Anterior cingulate cortex (tissue), 58 donors: ENCODE data around the gene RAET1E.
"Not testable (repeated sequence)": the region's sequence is repeated elsewhere in the genome, so short reads cannot be mapped to it uniquely, and the experiment has no call there.

Experiments
- DNase-seq, 58 donors: peaks; one replicate each; lab custom pipeline; 2025; lab: John Stamatoyannopoulos, UW

Gene RAET1E

GRCh38 chr6:149864578-149865535, 33.1 kb downstream of the RAET1E start:
- peak in 34 of 58 donors; percentile 9 to 76 (median 51) for DNase-seq

DNA sequence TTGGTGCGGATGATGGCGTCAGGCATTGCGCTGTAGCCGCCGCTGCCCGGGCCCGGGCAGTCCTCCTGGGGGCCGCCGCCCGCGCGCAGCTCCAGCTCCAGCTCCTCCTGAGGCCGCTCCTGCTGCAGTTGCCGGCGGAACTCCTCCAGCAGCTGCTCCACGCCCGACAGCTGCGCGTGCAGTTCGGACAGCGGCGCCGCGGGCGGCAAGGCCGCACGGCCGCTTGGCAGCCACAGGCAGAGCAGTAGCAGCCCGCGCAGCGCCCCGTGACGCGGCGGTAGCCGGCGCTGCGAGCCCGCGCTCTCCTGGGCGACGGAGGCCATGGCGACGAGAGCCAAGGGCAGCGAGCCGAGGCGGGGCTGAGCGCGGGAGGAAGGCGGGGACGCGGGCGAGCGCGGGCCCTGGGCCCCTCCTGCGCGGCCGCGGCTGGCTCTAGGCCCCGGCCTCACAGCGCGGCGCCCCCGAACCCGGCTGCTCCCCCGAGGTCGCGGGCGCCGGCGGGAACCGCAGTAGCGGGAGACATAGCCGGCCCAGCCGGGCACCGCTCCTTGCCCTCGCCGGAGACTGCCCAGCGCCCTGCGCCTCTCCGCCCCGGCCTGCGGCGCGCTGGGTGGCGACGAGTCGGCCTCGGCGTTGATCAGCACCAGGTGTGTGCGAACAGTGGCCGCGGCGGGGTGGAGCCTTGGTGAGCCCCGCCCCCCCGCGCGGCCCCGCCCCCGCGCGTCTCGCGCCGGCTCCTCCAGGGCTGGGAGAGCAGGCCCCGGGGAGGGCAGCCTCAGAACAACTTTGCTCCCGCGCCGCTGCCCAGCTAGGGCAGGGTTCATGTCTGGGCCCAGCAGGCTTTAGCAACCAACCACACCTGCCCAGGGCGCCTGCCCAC, 34.0 kb downstream of the RAET1E start, which contains the start of gene LRP11:
Gene LRP11, minus strand, starts transcription at position 662 of the 880 bp plus-strand sequence. Its CDS starts 339 bp downstream, at position 323.
- peak; percentile 9 to 89 (median 78) for DNase-seq

- DNase-seq: peak in 51 of 58 donors; percentile 19 to 84 (median 63)
Measured at GRCh38 chr6:149862922-149863697, 34.8 kb downstream of the RAET1E start.

DNA sequence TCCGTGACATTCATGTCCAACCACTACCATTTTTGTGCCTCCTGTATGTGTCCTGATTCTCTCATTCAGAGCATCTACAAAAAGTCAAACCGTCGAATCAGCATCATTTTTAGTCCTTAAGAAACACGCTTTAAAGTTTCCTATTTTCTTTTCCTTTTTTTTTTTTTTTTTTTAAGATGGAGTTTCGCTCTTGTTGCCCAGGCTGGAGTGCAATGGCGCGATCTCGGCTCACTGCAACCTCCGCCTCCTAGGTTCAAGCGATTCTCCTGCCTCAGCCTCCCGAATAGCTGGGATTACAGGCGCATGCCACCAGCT, 35.5 kb downstream of the RAET1E start:
- not testable (repeated sequence) for DNase-seq

GRCh38 chr6:149861603-149862423, 36.1 kb downstream of the RAET1E start:
- DNase-seq: no peak

DNA sequence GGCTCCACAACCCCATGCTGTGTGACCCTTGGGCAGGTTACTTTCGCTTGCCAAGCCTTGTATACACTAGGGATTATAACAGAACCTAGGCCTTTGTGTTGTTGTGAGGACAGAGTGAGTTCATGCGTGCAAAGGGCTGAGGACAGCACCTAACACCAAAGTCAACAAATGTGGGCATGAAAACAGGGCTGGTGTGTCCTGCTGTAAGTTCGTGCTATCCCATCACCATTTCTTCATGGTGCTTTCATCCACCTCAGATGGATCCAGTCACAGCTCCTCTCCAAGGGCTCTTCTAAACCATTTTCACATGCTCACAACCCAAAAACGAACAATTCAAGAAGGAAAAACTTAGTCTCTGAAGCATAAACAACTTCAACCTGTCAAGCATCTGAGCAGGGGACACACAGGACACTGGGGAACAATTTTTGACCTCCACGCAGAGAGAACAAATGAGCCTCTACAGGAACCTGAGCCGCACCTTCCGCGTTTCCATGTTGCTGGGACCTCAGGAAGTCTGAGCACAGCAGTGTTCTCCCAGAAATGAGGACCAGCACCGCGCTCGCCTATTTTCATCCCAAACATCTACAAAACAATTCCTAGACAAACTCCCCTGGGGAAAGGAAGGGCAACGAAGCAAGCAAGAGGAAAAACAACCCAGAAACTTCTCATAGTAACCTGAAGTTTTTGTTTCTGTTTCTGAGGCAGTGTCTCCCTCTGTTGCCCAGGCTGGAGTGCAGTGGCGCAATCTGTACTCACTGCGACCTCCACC, 36.9 kb downstream of the RAET1E start:
- no peak for DNase-seq

- DNase-seq: no peak
Measured at GRCh38 chr6:149860513-149860833, 37.4 kb downstream of the RAET1E start.

- no peak for DNase-seq
Measured at GRCh38 chr6:149859938-149860337, 38.0 kb downstream of the RAET1E start.

DNA sequence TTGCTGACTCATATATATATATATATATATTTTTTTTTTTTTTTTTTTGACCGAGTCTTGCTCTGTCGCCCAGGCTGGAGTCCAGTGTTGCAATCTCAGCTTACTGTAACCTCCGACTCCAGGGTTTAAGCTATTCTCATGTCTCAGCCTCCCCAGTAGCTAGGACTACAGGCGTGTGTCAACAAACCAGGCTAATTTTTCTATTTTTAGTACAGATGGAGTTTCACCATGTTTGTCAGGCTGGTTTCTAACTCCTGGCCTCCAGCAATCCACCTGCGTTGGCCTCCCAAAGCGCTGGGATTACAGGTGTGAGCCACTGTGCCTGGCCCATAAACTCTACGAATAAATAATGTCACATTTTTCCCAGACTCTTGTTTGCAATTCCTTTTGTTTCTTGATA, 38.5 kb downstream of the RAET1E start:
- no peak for DNase-seq

- no peak for DNase-seq
Measured at GRCh38 chr6:149857541-149857940, 40.4 kb downstream of the RAET1E start.

DNA sequence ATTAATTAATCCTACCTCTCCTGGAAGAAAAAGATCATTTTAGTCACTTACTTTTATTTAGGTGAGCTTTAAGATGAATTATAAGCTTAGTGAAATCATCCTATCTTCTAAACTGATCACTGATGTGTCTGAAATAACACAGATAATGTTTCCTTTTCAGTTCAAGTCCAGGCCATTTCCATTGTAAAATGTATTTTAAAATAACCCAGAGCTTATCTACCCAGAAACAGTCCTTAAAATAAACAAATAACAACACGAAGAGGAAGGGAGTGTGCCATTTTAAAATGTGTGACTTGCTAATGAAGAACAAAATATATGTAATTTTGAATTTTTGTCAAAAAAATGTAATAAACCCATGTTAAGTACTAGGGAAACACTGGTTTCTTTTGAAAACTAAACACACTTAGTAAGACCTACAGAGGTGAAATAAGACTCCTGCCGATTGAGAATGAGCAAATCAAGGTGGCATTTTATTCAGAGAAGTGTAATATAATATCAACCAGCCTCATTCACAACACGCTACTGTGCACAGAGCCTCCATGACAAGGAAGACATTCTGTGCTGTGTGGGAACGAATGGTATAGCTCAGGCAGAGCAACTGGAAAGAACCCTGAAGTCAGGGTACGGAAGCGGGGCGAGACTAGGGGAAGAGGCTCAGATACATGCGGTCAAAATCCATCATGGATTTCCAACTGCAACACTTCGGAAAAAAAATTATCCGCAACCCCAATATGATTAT, 41.5 kb downstream of the RAET1E start:
- no peak for DNase-seq

GRCh38 chr6:149855741-149856140, 42.2 kb downstream of the RAET1E start:
- DNase-seq: no peak

DNA sequence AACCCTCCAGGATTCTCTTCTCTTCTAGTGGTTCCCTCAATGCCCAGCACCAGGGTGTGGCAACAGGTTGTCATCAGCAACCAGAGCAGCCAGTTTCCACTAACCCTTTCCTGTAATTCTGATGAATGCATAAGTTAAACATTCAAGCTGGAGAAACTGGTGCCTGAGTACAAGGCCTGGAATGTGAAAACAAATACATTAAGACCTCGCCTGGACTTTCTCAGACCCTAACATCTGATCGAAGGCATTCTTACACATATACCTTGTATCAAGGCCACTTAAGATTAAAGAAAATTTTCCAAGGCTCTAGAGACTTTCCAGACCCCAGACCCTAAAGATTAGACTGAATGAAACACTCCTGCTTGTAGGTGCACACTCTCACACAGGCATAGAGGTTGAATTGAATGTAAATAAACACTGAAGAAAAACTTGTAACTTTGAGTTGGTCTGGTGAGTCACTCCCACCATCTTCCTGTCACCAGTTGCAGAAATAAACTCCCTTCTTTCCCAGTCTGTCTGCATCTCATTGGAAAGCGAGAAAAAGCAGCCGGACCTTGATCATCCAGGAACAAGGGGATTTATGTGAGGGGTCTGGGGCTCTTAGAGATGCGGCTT, 42.8 kb downstream of the RAET1E start:
- no peak for DNase-seq

- no peak for DNase-seq
Measured at GRCh38 chr6:149854532-149854931, 43.4 kb downstream of the RAET1E start.

- not testable (repeated sequence) for DNase-seq
Measured at GRCh38 chr6:149854017-149854416, 43.9 kb downstream of the RAET1E start.

DNA sequence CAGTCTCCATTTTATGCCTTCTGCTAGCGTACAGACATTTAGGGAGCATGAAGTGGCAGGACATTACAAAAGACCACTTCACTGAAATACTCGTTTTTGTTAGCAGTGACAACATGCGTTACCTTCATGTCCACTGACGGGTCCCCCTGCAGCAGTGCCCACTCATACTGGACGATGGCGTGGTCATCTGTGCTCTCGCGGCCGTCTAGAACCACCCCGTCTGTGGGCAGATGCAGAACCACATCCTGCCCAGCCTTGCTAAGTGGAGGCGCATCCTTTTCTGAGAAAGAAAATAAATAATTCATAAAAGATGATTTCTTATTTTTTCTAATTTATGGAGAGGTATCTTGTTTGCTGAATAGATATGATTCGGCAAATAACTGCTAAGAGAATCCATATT, 45.0 kb downstream of the RAET1E start:
- DNase-seq: no peak

DNA sequence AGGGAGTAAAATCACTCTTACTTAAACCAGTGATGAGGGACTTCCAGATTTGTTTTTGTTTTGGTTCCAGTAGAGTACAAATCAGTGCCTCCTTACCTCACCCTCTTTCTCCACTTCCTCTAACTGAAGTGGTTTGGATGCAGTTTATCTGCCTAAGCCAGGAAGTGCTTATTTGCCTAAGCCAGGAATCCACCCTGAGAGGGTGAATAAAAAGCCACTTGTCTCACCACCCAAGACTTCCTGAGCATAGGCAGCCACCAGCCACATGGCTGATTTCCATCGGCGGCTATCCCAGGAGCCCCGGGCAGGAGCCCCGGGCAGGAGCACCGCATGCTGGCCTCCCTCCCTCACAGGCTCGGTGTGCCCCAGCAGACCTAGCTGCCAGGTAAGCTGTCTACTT, 45.7 kb downstream of the RAET1E start:
- DNase-seq: no peak
